Colonic mucosa (tissue), 4 donors: Measurements from ENCODE around the gene EPC1. TPM values are rescaled to one million over a fixed set of nuclear protein-coding genes. Genes with fewer than 3 reads are reported as not detected.

ENCODE experiments used
- DNase-seq: peaks from one replicate; pipeline ENCODE4 v3.0.0-alpha.2; 2020
- H3K27ac ChIP-seq: fragments of 200-600 bp; one replicate; pipeline ENCODE4 v1.8.0; 2021
- H3K27me3 ChIP-seq: fragments of 200-600 bp; one replicate; pipeline ENCODE4 v1.8.0; 2021
- H3K36me3 ChIP-seq: fragments of 200-600 bp; one replicate; pipeline ENCODE4 v1.8.0; 2021
- H3K4me1 ChIP-seq: fragments of 200-600 bp; one replicate; pipeline ENCODE4 v1.8.0; 2021; ENCODE audit warnings: mild to moderate bottlenecking
- H3K4me3 ChIP-seq: fragments of 200-600 bp; one replicate; pipeline ENCODE4 v1.8.0; 2021
- H3K9ac ChIP-seq, 2 donors: one replicate each; pipeline ENCODE4 v1.7.0; 2013; ENCODE audit warnings: control low read depth in 2 of 2, low read depth in 2 of 2, low read length in 2 of 2
- H3K9me3 ChIP-seq: fragments of 200-600 bp; one replicate; pipeline ENCODE4 v1.8.0; 2021
- intact Hi-C: fragments of 100-400 bp; cut with DNase I; formaldehyde crosslinking; loops from one replicate; pipeline ENCODE4 v1.14.1; 2022
- total RNA-seq, 2 donors: library from RNA; stranded (reverse); fragmentation: NEBNext Ultra II Directional in 1 of 2; extraction: Animal tissue kit (Norgen Biotek cat#: 25700) in 1 of 2; gene quantifications; one replicate each; pipeline ENCODE4 v1.2.1, GENCODE V29; 2021
- TF ChIP-seq, protein P1 (sequence below): fragments of 200-600 bp; IDR thresholded peaks from one replicate; pipeline ENCODE4 v1.8.0; 2022; ENCODE audit warnings: antibody characterized with exemption, mild to moderate bottlenecking
- donor health status: healthy.
- donor health status: DM: no; HTN: no; CAD: no.
- donor health status: DM: no; HTN: no; CAD: no.

The EPC1 gene
- total RNA-seq, 2 donors from 2014 or later: 24.5 to 30.9 TPM

DNA sequence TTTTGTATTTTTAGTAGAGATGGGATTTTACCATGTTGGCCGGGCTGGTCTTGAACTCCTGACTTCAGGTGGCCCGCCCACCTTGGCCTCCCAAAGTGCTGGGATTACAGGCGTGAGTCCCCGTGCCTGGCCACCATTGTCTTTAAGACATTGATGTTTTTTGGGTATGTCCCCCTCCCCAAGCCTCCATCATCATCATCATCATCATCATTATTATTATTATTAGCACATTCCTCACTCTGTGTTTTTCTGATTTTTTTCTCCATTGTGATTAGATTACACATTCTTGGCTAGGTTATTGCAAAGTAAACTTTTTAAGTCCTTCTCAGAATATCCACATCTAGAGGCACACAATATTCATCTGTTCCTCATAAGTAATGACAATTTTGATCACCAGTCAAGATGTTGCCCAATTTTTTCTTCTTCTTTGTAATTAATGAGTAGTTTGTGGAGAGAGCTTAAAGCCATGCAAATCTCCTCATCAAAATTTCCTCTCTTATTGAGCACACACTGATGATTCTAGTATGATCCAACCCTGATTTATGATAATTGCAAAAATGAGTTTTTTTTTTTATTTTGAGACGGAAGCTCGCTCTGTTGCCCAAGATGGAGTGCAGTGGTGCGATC is 47.5 kb downstream of the EPC1 start:
- intact Hi-C loops: no loop called here

DNA sequence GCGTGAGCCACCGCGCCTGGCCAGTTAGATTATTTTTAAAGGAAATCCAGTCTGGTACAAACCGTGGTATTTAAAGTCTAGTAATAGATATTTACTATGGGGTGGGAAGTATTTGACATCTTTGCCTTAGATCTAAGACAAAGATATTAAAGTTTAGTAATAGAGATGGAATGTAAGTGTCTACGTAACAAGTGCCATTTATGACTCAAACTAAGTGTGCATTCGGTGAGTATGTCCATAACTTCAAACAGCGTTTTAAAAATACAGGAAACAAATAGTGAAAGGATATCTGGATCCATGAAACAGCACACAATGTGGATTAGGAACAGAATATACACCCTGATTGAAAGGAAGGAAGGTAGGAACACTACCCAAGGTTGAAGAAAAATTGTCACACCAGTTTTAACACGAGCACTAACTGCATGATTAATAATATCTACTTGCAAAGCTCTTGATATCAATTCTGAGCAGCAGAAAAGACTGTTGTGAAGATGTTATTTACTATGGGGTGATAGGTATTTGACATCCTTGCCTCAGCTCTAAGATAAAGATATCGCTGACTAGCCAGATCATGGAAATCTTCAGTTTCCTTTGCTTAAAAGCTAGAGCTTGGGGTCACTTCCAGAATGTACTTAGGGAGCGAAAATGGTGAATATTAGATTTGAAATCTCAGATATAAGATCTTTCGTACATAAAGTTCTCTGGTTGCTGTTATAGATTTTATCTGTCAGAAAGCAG is 48.7 kb downstream of the EPC1 start:
- Histone ChIP-seq H3K4me1 (no peaks in the 10 kb centered on the region), H3K36me3 (no peaks in the 10 kb centered on the region), H3K9ac (no peak overlapping the region), H3K27me3 (no peaks in the 10 kb centered on the region), H3K4me3 (no peak overlapping the region), H3K9me3 (no peaks in the 10 kb centered on the region), H3K27ac (no peak overlapping the region)
- intact Hi-C loops: no loop called here
- no peak for DNase-seq
- TF ChIP-seq, protein P1, sequence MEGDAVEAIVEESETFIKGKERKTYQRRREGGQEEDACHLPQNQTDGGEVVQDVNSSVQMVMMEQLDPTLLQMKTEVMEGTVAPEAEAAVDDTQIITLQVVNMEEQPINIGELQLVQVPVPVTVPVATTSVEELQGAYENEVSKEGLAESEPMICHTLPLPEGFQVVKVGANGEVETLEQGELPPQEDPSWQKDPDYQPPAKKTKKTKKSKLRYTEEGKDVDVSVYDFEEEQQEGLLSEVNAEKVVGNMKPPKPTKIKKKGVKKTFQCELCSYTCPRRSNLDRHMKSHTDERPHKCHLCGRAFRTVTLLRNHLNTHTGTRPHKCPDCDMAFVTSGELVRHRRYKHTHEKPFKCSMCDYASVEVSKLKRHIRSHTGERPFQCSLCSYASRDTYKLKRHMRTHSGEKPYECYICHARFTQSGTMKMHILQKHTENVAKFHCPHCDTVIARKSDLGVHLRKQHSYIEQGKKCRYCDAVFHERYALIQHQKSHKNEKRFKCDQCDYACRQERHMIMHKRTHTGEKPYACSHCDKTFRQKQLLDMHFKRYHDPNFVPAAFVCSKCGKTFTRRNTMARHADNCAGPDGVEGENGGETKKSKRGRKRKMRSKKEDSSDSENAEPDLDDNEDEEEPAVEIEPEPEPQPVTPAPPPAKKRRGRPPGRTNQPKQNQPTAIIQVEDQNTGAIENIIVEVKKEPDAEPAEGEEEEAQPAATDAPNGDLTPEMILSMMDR: no peak

More for the DNA sequence above, 47.5 kb downstream of the EPC1 start:
- H3K9ac ChIP-seq: no peak overlapping the region
- H3K4me1 ChIP-seq: no peaks in the 10 kb centered on the region
- H3K36me3 ChIP-seq: no peaks in the 10 kb centered on the region
- H3K4me3 ChIP-seq: no peak overlapping the region
- H3K27me3 ChIP-seq: no peaks in the 10 kb centered on the region
- H3K27ac ChIP-seq: no peak overlapping the region
- TF ChIP-seq, protein P1: no peak
- H3K9me3 ChIP-seq: no peaks in the 10 kb centered on the region
- no peak for DNase-seq

- no peak overlapping the region for H3K4me3 ChIP-seq
- no peaks in the 10 kb centered on the region for H3K4me1 ChIP-seq
- DNase-seq: no peak
- TF ChIP-seq, protein P1: no peak
- no peak overlapping the region for H3K9ac ChIP-seq
- intact Hi-C loops: no loop called here
- no peak overlapping the region for H3K27ac ChIP-seq
- no peaks in the 10 kb centered on the region for H3K27me3 ChIP-seq
- no peaks in the 10 kb centered on the region for H3K9me3 ChIP-seq
- no peaks in the 10 kb centered on the region for H3K36me3 ChIP-seq
Measured at GRCh38 chr10:32295027-32295426, 51.9 kb downstream of the EPC1 start.

- Histone ChIP-seq H3K4me1 (no peaks in the 10 kb centered on the region), H3K4me3 (no peak overlapping the region), H3K9ac (no peak overlapping the region), H3K9me3 (no peaks in the 10 kb centered on the region), H3K36me3 (no peaks in the 10 kb centered on the region), H3K27ac (no peak overlapping the region), H3K27me3 (no peaks in the 10 kb centered on the region)
- DNase-seq: no peak
- TF ChIP-seq, protein P1: no peak
- intact Hi-C loops: no loop called here
Measured at GRCh38 chr10:32293581-32293980, 53.4 kb downstream of the EPC1 start.

- Histone ChIP-seq H3K27ac (no peak overlapping the region), H3K4me3 (no peak overlapping the region), H3K36me3 (peaks cover 4% of the 10 kb centered on the region), H3K9me3 (no peaks in the 10 kb centered on the region), H3K27me3 (no peaks in the 10 kb centered on the region), H3K9ac (no peak overlapping the region), H3K4me1 (no peaks in the 10 kb centered on the region)
- DNase-seq: no peak
- intact Hi-C loops: no loop called here
- TF ChIP-seq, protein P1: no peak
Measured at GRCh38 chr10:32279795-32280194, 67.2 kb downstream of the EPC1 start.
